Stomach (tissue), 9 donors: ENCODE measurements around the gene ADAM12. TPM values are rescaled to one million over a fixed set of nuclear protein-coding genes. Genes with fewer than 3 reads are reported as not detected.

Experiments
- DNase-seq, 2 donors: peaks; one replicate each; pipeline versions ENCODE4 v3.0.0 to v3.0.0-alpha.2; 2013 to 2019
- H3K27ac ChIP-seq, 5 donors: fragments of 200-600 bp in 4 of 5; sonication (generic) in 4 of 5; one replicate each; pipeline ENCODE4 v1.5.1; 2013 to 2019; ENCODE audit warnings: mild to moderate bottlenecking in 1 of 5, moderate library complexity in 1 of 5
- H3K27me3 ChIP-seq, 3 donors: fragments of 200-600 bp; sonication (generic); one replicate each; pipeline ENCODE4 v1.5.1; 2017 to 2019; ENCODE audit warnings: mixed run types in 1 of 3
- H3K36me3 ChIP-seq, 4 donors: fragments of 200-600 bp; sonication (generic); 1 replicate in 3 of 4; 2 replicates in 1 of 4; pipeline ENCODE4 v1.5.1; 2016 to 2019
- H3K4me1 ChIP-seq, 4 donors: fragments of 200-600 bp; sonication (generic); one replicate each; pipeline ENCODE4 v1.5.1; 2016 to 2019
- H3K4me3 ChIP-seq, 4 donors: fragments of 200-600 bp; sonication (generic) in 3 of 4; one replicate each; pipeline ENCODE4 v1.5.1; 2016 to 2019; ENCODE audit warnings: mild to moderate bottlenecking in 1 of 4
- H3K9me3 ChIP-seq, 4 donors: fragments of 200-600 bp; sonication (generic); one replicate each; pipeline ENCODE4 v1.5.1; 2016 to 2019
- EP300 ChIP-seq: sonication (generic); formaldehyde crosslinking; IDR thresholded peaks from one replicate; pipeline ENCODE4 v1.6.1; 2017; ENCODE audit warnings: antibody characterized with exemption
- POLR2A ChIP-seq, 4 donors: fragments of 450-650 bp; IDR thresholded peaks; one replicate each; pipeline ENCODE4 v1.6.1; 2016; ENCODE audit warnings: antibody characterized with exemption in 4 of 4, control low read depth in 2 of 4, mild to moderate bottlenecking in 1 of 4, moderate library complexity in 1 of 4
- POLR2AphosphoS5 ChIP-seq, 3 donors: sonication (generic); formaldehyde crosslinking; IDR thresholded peaks; one replicate each; pipeline ENCODE4 v1.6.1; 2016; ENCODE audit warnings: antibody characterized with exemption in 3 of 3
- WGBS, 5 donors: extraction: QIAGEN DNeasy Blood & Tissue Kit in 3 of 5; methylation state at CpG; one replicate each; pipeline versions ENCODE4 v1.1.5 to v1.1.7; 2013 to 2018; 5-methylcytosine and 5-hydroxymethylcytosine counted together
- intact Hi-C: fragments of 100-400 bp; cut with DNase I; formaldehyde crosslinking; loops from one replicate; pipeline ENCODE4 v1.15.1; 2023; ENCODE audit warnings: low total_unique reads
- polyA plus RNA-seq, 3 donors: library from polyadenylated mRNA; stranded (reverse); fragments of 200-250 nt; gene quantifications; one replicate each; pipeline ENCODE4 v1.2.3, GENCODE V29; 2013
- total RNA-seq, 5 donors: library from RNA; depleted of rRNA; stranded (reverse); fragments of >200 nt; gene quantifications; one replicate each; pipeline versions ENCODE4 v1.1.0 to v1.2.3, GENCODE V29; 2014 to 2016
- TF ChIP-seq, protein P1 (sequence below), 7 experiments: fragments of 450-650 bp in 4 of 7; fragments of 200-600 bp in 3 of 7; sonication (generic) in 3 of 7; IDR thresholded peaks; one replicate each; pipeline ENCODE4 v1.5.1; 2016 to 2019; ENCODE audit warnings: antibody characterized with exemption in 7 of 7, control low read depth in 2 of 7, mild to moderate bottlenecking in 1 of 7
- donor health status: healthy with polysubstance abuse.
- donor health status: Bipolar disorder and iron deficiency.
- donor health status: healthy.

ADAM12 gene
- total and polyA plus RNA-seq, 8 donors, result 0.03 to 6.4 (median 0.50) TPM; not detected in 3

DNA sequence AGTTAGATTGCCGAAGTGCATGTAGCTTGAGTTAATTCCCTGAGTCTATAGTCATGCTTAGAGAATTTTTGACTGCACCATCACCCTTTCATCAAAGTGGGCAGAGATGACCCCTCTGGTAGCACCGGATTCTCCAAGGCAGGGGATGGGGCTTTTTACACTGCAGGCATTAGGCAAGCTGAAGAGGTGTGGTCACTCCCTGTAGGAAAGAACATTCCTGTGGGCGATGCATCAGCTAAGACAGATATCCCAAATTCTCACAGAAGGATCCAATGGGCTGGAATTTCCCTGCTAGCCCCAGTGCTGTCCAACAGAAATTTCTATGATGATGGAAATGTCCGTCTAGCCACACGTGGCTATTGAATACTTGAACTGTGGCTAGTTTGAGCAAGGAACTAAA is 118.2 kb downstream of the ADAM12 start:
- intact Hi-C loops, result no loop called here

DNA sequence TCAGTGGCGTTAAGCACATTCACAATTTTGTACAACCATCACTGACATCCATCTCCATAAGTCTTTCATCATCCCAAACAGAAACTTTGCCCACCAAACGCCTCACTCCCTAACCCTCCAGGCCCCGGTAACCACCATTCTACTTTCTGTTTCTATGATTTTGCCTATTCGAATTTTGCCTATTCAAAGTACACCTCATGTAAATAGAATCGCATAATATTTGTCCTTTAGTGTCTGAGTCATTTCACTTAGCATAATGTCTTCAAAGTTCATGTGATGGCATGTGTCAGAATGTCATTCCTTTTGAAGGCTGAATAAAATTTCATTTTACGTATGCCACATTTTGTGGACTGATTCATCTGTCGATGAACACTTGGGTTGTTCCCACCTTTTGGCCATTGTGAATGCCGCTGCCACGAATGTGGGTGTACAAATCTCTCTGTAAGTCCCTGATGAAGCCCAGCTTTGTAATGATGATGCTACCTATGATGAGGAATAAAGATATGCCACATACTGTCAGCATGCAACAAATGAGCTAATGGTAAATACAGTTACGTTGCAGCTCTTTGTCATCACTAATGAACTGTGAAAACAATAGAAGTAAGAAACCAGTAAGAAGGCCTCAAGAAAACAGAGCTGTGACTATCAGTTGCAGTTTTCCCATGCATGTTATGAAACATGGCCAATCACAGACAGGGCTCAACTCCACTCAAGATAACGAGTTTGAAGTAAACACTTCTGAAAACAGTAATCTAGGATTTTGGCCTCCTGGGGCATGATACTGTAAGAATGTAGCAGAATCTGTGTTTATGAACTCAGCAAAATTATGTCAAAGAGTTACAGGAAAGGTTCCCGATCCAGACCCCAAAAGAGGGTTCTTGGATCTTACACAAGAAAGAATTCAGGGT is 120.0 kb downstream of the ADAM12 start:
- no peak for DNase-seq
- TF ChIP-seq POLR2A (IDR thresholded peaks at IDR 0.05) (no peak), POLR2AphosphoS5 (IDR thresholded peaks at IDR 0.05) (no peak), EP300 (no peak)
- TF ChIP-seq, protein P1, sequence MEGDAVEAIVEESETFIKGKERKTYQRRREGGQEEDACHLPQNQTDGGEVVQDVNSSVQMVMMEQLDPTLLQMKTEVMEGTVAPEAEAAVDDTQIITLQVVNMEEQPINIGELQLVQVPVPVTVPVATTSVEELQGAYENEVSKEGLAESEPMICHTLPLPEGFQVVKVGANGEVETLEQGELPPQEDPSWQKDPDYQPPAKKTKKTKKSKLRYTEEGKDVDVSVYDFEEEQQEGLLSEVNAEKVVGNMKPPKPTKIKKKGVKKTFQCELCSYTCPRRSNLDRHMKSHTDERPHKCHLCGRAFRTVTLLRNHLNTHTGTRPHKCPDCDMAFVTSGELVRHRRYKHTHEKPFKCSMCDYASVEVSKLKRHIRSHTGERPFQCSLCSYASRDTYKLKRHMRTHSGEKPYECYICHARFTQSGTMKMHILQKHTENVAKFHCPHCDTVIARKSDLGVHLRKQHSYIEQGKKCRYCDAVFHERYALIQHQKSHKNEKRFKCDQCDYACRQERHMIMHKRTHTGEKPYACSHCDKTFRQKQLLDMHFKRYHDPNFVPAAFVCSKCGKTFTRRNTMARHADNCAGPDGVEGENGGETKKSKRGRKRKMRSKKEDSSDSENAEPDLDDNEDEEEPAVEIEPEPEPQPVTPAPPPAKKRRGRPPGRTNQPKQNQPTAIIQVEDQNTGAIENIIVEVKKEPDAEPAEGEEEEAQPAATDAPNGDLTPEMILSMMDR (IDR thresholded peaks at IDR 0.05), result no peak
- intact Hi-C loops, result no loop called here
- no peaks in the 10 kb centered on the region for H3K36me3 ChIP-seq
- no peak overlapping the region for H3K27ac ChIP-seq
- no peaks in the 10 kb centered on the region for H3K4me1 ChIP-seq
- H3K27me3 ChIP-seq, result no peaks in the 10 kb centered on the region
- H3K9me3 ChIP-seq, result peaks cover 0 to 6% (median 1%) of the 10 kb centered on the region in 4 donors
- no peak overlapping the region for H3K4me3 ChIP-seq
- WGBS, 5 donors, result 73 to 79% (median 75%) methylated on average over 12 of the region's 12 CpGs

More for the DNA sequence above, 118.2 kb downstream of the ADAM12 start:
- H3K36me3 ChIP-seq, result no peaks in the 10 kb centered on the region
- DNase-seq, result no peak
- TF ChIP-seq POLR2AphosphoS5 (IDR thresholded peaks at IDR 0.05), result no peak
- TF ChIP-seq, protein P1 (IDR thresholded peaks at IDR 0.05), result no peak
- peaks cover 0 to 6% (median 1%) of the 10 kb centered on the region in 4 donors for H3K9me3 ChIP-seq
- no peak overlapping the region for H3K4me3 ChIP-seq
- no peaks in the 10 kb centered on the region for H3K27me3 ChIP-seq
- 86 to 92% (median 88%) methylated on average over 5 of the region's 5 CpGs for WGBS, 5 donors
- no peaks in the 10 kb centered on the region for H3K4me1 ChIP-seq
- H3K27ac ChIP-seq, result no peak overlapping the region

DNA sequence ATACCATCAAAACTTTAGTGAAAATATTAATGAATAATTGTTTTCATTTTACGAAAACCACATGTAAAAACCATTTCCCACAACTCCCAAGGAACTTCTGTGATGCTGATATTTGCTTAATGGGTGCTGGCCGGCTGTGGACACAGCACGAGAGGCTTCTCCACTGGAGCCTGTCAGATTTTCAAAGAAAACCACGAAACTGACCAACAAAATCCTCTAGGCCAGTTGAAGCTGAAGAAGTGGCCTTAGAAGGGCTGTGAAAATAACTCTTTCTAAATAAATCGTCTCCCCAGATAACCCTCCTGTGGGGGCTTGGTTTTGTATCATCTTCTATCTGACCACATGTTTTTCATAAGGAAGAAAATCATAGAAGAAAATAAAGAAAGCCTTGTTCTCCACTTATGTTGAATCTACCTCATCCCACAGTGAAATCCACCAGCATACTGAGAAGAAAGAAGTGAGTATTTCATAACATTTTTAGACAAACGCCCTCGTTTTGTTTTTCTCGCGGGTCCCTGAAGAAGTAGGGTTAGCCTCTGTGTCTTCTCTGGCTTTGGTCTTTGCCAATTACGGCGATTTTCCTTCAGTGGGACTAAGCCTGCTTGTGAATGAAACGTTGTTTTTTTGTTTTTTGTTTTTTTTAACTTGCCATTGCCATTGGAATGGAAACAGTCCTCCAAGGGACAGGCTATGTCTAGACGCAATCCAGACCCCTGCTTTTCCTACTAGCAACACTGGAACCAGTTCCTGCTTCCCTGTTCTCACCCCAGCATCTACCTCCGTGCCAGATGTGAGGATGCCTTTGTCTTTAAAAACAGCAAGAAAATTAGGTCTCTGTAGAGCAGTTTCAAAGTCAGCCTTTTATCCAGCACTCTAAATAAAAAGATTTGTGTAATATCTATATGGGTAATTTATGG is 123.9 kb downstream of the ADAM12 start:
- WGBS, 5 donors, result 65 to 73% (median 68%) methylated on average over 14 of the region's 14 CpGs
- TF ChIP-seq EP300 (no peak), POLR2A (IDR thresholded peaks at IDR 0.05) (no peak), POLR2AphosphoS5 (IDR thresholded peaks at IDR 0.05) (no peak)
- TF ChIP-seq, protein P1 (IDR thresholded peaks at IDR 0.05), result no peak
- no peak for DNase-seq
- no peaks in the 10 kb centered on the region for H3K36me3 ChIP-seq
- H3K4me3 ChIP-seq, result no peak overlapping the region
- H3K27me3 ChIP-seq, result no peaks in the 10 kb centered on the region
- intact Hi-C loops, result no loop called here
- H3K27ac ChIP-seq, result no peak overlapping the region
- H3K9me3 ChIP-seq, result peaks cover 0 to 6% (median 1%) of the 10 kb centered on the region in 4 donors
- no peaks in the 10 kb centered on the region for H3K4me1 ChIP-seq

DNA sequence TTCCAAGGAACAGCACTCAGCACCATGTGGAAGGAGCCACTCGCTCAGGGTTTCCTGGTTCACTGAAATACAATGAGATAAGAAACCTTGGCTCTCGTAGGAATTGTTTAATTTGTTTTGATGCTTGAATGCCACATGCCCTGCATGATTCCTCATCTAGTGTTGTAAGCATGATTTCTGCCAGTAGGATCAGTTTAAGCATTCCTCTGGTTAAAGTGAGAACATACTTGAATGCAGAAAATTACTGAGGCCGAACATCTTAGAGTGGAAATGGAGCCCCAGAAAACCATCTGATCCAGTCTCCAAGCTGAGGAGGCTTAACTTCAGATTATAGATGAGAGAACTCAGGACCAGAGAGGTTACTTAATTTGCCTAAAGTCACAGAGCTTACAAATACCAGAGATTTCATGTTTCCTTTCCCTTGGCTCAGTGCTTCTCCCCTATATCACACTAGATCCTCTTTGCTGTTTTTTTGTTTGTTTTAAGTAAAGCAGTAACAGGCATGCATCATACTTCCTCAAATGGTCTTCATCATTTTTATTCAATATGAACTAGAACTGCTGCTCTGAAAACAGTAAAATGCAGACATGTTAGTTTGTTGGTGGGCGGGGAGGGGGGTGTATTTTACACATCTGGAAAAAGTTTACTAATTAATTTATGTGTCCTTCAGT is 125.1 kb downstream of the ADAM12 start:
- H3K27ac ChIP-seq, result no peak overlapping the region
- H3K27me3 ChIP-seq, result no peaks in the 10 kb centered on the region
- intact Hi-C loops, result no loop called here
- DNase-seq, result no peak
- 41 to 60% (median 53%) methylated on average over 4 of the region's 4 CpGs for WGBS, 5 donors
- TF ChIP-seq, protein P1 (IDR thresholded peaks at IDR 0.05), result no peak
- no peak for TF ChIP-seq POLR2A (IDR thresholded peaks at IDR 0.05)
- no peak for TF ChIP-seq EP300
- TF ChIP-seq POLR2AphosphoS5 (IDR thresholded peaks at IDR 0.05), result no peak
- peaks cover 0 to 6% (median 1%) of the 10 kb centered on the region in 4 donors for H3K9me3 ChIP-seq
- no peaks in the 10 kb centered on the region for H3K4me1 ChIP-seq
- no peak overlapping the region for H3K4me3 ChIP-seq
- no peaks in the 10 kb centered on the region for H3K36me3 ChIP-seq
